ENCODE data around the gene NDEL1.
A peak's percentile ranks its signal among the peaks of the same experiment; 100 is the strongest.

The NDEL1 gene

DNA sequence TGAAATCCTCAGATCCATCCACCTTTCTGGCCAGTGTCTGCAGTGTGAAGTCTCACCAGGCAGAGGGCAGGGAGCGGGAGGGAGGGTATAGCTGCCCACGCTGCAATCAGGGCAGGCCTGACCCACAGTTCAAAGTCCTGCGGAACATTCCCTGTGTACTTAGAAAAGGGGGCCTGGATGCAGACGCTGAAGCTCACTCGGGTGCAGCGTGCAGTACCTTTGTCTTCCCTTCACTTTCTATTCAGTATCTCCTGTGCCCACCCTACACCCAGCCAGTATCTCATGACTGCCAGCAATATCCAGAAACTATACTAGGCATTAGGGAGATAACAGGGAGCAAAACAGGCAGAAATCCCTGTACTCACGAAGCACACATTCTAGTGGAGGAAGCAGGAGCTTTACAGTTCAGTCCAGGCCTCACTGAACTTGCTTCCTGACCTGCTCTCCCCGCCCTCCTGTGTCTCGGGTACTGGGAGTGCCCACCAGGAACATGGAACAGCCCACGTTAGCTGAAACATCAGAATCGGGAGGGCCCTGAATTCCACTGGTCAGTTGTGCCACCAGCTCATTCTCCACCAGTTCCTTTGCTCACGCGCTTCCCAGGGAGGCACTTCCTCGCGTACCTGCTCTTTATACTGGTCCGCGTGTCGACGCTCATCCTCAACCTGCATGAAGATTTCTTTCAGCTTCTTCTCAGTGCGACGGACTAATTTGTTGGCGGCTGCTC, 42.2 kb downstream of the NDEL1 start (continued):
- TF ChIP-seq, protein P1, sequence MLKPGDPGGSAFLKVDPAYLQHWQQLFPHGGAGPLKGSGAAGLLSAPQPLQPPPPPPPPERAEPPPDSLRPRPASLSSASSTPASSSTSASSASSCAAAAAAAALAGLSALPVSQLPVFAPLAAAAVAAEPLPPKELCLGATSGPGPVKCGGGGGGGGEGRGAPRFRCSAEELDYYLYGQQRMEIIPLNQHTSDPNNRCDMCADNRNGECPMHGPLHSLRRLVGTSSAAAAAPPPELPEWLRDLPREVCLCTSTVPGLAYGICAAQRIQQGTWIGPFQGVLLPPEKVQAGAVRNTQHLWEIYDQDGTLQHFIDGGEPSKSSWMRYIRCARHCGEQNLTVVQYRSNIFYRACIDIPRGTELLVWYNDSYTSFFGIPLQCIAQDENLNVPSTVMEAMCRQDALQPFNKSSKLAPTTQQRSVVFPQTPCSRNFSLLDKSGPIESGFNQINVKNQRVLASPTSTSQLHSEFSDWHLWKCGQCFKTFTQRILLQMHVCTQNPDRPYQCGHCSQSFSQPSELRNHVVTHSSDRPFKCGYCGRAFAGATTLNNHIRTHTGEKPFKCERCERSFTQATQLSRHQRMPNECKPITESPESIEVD (tag by site-specific recombination; IDR thresholded peaks at IDR 0.05), result no peak
- TF ChIP-seq, protein P2, sequence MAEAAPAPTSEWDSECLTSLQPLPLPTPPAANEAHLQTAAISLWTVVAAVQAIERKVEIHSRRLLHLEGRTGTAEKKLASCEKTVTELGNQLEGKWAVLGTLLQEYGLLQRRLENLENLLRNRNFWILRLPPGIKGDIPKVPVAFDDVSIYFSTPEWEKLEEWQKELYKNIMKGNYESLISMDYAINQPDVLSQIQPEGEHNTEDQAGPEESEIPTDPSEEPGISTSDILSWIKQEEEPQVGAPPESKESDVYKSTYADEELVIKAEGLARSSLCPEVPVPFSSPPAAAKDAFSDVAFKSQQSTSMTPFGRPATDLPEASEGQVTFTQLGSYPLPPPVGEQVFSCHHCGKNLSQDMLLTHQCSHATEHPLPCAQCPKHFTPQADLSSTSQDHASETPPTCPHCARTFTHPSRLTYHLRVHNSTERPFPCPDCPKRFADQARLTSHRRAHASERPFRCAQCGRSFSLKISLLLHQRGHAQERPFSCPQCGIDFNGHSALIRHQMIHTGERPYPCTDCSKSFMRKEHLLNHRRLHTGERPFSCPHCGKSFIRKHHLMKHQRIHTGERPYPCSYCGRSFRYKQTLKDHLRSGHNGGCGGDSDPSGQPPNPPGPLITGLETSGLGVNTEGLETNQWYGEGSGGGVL (tag by site-specific recombination; IDR thresholded peaks at IDR 0.05), result no peak
- TF ChIP-seq, protein P3, sequence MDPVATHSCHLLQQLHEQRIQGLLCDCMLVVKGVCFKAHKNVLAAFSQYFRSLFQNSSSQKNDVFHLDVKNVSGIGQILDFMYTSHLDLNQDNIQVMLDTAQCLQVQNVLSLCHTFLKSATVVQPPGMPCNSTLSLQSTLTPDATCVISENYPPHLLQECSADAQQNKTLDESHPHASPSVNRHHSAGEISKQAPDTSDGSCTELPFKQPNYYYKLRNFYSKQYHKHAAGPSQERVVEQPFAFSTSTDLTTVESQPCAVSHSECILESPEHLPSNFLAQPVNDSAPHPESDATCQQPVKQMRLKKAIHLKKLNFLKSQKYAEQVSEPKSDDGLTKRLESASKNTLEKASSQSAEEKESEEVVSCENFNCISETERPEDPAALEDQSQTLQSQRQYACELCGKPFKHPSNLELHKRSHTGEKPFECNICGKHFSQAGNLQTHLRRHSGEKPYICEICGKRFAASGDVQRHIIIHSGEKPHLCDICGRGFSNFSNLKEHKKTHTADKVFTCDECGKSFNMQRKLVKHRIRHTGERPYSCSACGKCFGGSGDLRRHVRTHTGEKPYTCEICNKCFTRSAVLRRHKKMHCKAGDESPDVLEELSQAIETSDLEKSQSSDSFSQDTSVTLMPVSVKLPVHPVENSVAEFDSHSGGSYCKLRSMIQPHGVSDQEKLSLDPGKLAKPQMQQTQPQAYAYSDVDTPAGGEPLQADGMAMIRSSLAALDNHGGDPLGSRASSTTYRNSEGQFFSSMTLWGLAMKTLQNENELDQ (tag by site-specific recombination; IDR thresholded peaks at IDR 0.05; ENCODE audit: low read depth), result no peak
- no peak for TF ChIP-seq ZNF473 (tag by site-specific recombination; IDR thresholded peaks at IDR 0.05)
- no peak for TF ChIP-seq ZNF423 (tag by site-specific recombination; IDR thresholded peaks at IDR 0.05)
- TF ChIP-seq ZNF202 (tag by site-specific recombination; IDR thresholded peaks at IDR 0.05; ENCODE audit: borderline replicate concordance), result no peak
- TF ChIP-seq ZNF311 (tag by site-specific recombination; IDR thresholded peaks at IDR 0.05; ENCODE audit: borderline replicate concordance), result no peak

DNA sequence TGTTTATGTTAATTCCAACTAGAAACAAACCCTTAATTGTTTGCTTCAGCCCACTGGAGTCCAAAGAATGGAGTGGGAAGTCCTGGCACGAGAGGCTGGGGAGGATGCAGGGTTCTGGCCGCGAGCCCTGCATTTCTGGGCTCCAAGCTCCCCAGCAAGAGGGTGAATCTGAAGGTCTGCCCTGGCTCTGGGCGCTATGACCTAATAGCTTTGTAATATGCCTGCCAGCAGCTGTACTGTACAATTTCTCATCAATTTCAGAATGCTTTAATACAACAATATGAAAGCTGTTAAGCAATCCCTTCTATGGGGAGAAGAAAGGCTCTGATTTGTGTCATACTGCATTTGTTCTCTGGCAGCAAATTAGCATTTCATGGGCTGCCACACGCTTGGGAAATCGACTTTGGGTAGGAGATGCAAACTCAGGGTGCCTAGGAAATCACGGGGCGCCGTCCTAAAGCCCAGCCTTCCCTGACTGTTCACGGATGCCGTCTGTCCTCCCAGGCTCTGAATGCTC, 43.8 kb downstream of the NDEL1 start:
- Histone ChIP-seq H3K4me3 (ENCODE audit: low read depth, low read length) (no peak overlapping the region), H3K36me3 (ENCODE audit: control insufficient read depth in 2 of 2, insufficient read depth in 1 of 2, low read length in 2 of 2) (peaks cover 70 to 100% of the 10 kb centered on the region in 2 experiments), H3K9me3 (ENCODE audit: control insufficient read depth, insufficient read depth, low read depth, low read length) (no peaks in the 10 kb centered on the region), H3K27ac (ENCODE audit: extremely low read depth, low read depth, low read length) (no peak overlapping the region), H3K4me1 (ENCODE audit: control insufficient read depth, insufficient read depth, low read length) (no peaks in the 10 kb centered on the region)
- ChIA-PET POLR2A (interaction anchor here (1.0 kb wide), 1 partner anchor 44 kb away, joined by 3 read pairs; the partner anchor contains the start of gene NDEL1), CTCF (interaction anchor here (0.5 kb wide), 1 partner anchor 25 kb away, joined by 3 read pairs; no protein-coding TSS in a partner anchor)
- no peak for TF ChIP-seq ZNF394 (tag by site-specific recombination; IDR thresholded peaks at IDR 0.05; ENCODE audit: borderline replicate concordance)
- TF ChIP-seq TCF7L2 (IDR thresholded peaks at IDR 0.05; ENCODE audit: borderline replicate concordance, low read depth, low read length), result no peak
- TF ChIP-seq ZNF302 (tag by site-specific recombination; IDR thresholded peaks at IDR 0.05; ENCODE audit: low read depth), result no peak
- no peak for TF ChIP-seq ZSCAN16 (tag by site-specific recombination; IDR thresholded peaks at IDR 0.05)
- no peak for TF ChIP-seq IKZF3 (tag by site-specific recombination; IDR thresholded peaks at IDR 0.05)

DNA sequence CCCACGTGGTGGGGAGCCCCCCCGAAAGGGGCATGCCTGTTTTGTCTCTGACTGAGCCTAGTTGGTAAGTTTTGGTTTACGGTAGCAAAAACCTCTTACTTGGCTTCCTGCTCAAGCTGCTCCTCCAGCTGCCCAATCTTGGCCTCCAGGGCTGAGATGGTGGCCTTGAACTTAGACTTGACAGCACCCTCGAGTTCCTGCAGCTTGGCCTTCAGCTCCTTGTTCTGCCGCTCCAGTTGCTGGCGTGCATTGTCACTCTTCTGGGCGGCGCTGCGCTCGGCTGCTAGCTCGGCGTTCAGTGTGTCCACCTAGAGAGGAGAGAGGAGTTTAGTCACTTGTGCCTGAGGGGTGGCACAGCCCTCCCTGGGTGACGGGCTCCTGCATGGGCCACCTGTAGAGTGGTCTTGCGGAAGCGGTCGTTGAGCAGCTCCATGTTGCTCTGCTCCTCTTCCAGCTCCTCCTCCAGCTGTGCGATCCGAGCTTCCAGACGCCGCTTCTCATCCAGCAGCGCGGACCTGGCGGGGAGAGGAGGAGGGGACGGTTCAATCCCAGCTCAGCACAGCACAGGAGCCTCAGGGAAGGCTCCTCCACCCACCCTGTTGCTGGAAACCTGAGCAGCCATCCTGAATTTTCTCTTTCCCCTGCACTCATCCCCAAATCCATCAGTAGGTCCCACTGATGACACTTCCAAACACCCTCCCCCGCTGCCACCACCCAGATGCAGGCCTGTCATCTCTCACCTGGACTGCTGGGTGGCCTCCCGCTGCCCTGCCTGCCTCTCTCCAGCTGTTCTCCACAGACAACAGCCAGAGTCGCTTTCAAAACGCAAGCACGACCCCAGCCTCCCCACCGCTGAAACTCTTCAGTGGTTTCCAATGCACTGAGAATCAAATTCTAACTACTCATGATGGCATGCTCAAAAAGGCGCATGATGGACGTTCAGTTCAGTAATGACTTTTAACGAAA, 44.6 kb downstream of the NDEL1 start:
- POLR2A ChIA-PET, result interaction anchor here (1.0 kb wide), 1 partner anchor 45 kb away, joined by 3 read pairs; the partner anchor contains the start of gene NDEL1
- Histone ChIP-seq H3K4me1 (ENCODE audit: control insufficient read depth, insufficient read depth, low read length) (no peaks in the 10 kb centered on the region), H3K9me3 (ENCODE audit: control insufficient read depth, insufficient read depth, low read depth, low read length) (no peaks in the 10 kb centered on the region), H3K4me3 (ENCODE audit: low read depth, low read length) (no peak overlapping the region), H3K36me3 (ENCODE audit: control insufficient read depth in 2 of 2, insufficient read depth in 1 of 2, low read length in 2 of 2) (peaks cover 73 to 99% of the 10 kb centered on the region in 2 experiments), H3K27ac (ENCODE audit: extremely low read depth, low read depth, low read length) (no peak overlapping the region)
- TF ChIP-seq SCRT2 (tag by site-specific recombination; IDR thresholded peaks at IDR 0.05) (peak; percentile 51), ZFP37 (tag by site-specific recombination; IDR thresholded peaks at IDR 0.05) (no peak)
- CTCF ChIA-PET, result interaction anchor here (0.5 kb wide), 1 partner anchor 24 kb away, joined by 3 read pairs; no protein-coding TSS in a partner anchor

All from HEK293 (cell line).